CD8-positive, alpha-beta memory T cell (primary cell): ENCODE measurements around the gene MPZL2. TPM values are rescaled to one million over a fixed set of nuclear protein-coding genes. Genes with fewer than 3 reads are reported as not detected.

Experiments
- CTCF ChIA-PET: fragments of 350-600 bp; sonication (Branson Sonifier 250); formaldehyde crosslinking; loops from one replicate; lab custom pipeline; 2021; ENCODE audit warnings: antibody characterized with exemption; lab: Charles Lee
- POLR2A ChIA-PET: fragments of 350-600 bp; sonication (Branson Sonifier 250); formaldehyde crosslinking; loops from one replicate; lab custom pipeline; 2021; ENCODE audit warnings: antibody characterized with exemption; lab: Charles Lee
- DNase-seq, 5 donors: peaks; one replicate each; pipeline versions ENCODE4 v3.0.0 to v3.0.0-alpha.2; 2020 to 2022; ENCODE audit warnings: mixed read lengths in 1 of 5
- H3K27ac ChIP-seq: one replicate; pipeline ENCODE4 v1.7.0; 2013; ENCODE audit warnings: low read depth, mild to moderate bottlenecking, low read length, moderate library complexity
- H3K27me3 ChIP-seq: 2 replicates; pipeline ENCODE4 v1.7.0; 2013; ENCODE audit warnings: low read length, mild to moderate bottlenecking; ENCODE audit not compliant: insufficient read depth, poor library complexity, severe bottlenecking
- H3K36me3 ChIP-seq: 2 replicates; pipeline ENCODE4 v1.7.0; 2013; ENCODE audit warnings: mild to moderate bottlenecking, low read length, moderate library complexity; ENCODE audit not compliant: insufficient read depth
- H3K4me1 ChIP-seq: 2 replicates; pipeline ENCODE4 v1.7.0; 2013; ENCODE audit warnings: mild to moderate bottlenecking, low read length, moderate library complexity; ENCODE audit not compliant: insufficient read depth
- H3K4me3 ChIP-seq: 2 replicates; pipeline ENCODE4 v1.7.0; 2013; ENCODE audit warnings: mild to moderate bottlenecking, low read length
- H3K9me3 ChIP-seq: 2 replicates; pipeline ENCODE4 v1.7.0; 2013; ENCODE audit warnings: mild to moderate bottlenecking, low read length
- H3K27ac Mint-ChIP-seq, 8 donors: one replicate each; pipeline ENCODE4 v1.8.0; 2020 to 2021; ENCODE audit warnings: mixed read lengths in 8 of 8, mild to moderate bottlenecking in 6 of 8, inconsistent platforms in 3 of 8, moderate library complexity in 3 of 8
- H3K27me3 Mint-ChIP-seq, 2 donors: one replicate each; pipeline ENCODE4 v1.8.0; 2020 to 2021; ENCODE audit warnings: mixed read lengths in 2 of 2, mild to moderate bottlenecking in 1 of 2, moderate library complexity in 1 of 2
- H3K36me3 Mint-ChIP-seq, 3 donors: one replicate each; pipeline ENCODE4 v1.8.0; 2020 to 2021; ENCODE audit warnings: mixed read lengths in 3 of 3, inconsistent platforms in 1 of 3, mild to moderate bottlenecking in 1 of 3
- H3K4me1 Mint-ChIP-seq, 3 donors: one replicate each; pipeline ENCODE4 v1.8.0; 2020 to 2021; ENCODE audit warnings: mixed read lengths in 3 of 3, inconsistent platforms in 1 of 3, mild to moderate bottlenecking in 1 of 3
- H3K4me3 Mint-ChIP-seq, 7 donors: one replicate each; pipeline ENCODE4 v1.8.0; 2020 to 2021; ENCODE audit warnings: mixed read lengths in 7 of 7, mild to moderate bottlenecking in 6 of 7, moderate library complexity in 4 of 7, inconsistent platforms in 2 of 7
- H3K9me3 Mint-ChIP-seq, 5 donors: one replicate each; pipeline ENCODE4 v1.8.0; 2020 to 2022; ENCODE audit warnings: mixed read lengths in 5 of 5, mild to moderate bottlenecking in 3 of 5, moderate library complexity in 2 of 5, inconsistent platforms in 1 of 5
- polyA plus RNA-seq: library from polyadenylated mRNA; unstranded; fragments of 300-500 nt; fragmentation: Illumina TruSeq; gene quantifications from one replicate; pipeline ENCODE4 v1.2.3, GENCODE V29; 2021
- total RNA-seq, 2 experiments: library from RNA; stranded (reverse); gene quantifications; one replicate each; pipeline ENCODE4 v1.2.3, GENCODE V29; 2021

MPZL2 gene
- total and polyA plus RNA-seq, 3 experiments from 2014 or later = 0.36 to 5.5 (median 4.5) TPM

DNA sequence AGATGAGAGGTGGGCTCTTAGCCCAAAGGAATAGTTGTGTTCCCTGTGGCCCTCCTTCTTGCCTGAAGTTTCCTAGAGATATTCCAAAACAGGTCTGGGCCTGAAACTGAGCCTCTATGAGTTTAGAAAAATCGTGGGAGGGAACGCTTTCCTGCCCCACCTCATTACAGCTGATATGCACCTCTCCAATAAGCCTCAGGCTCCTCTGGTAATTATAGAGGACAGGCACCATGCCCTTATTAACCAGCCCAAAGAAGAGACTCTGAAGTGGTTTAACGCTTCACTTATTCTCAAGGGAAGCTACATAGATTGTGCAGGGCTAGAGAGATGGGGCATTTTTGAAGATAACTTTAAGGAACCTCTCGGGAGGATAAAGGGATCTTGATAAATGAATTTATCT is 3.4 kb upstream of the MPZL2 start:
- POLR2A ChIA-PET = interaction anchor here (1.0 kb wide), 1 partner anchor 69 kb away, joined by 3 read pairs; no protein-coding TSS in a partner anchor
- no peak for DNase-seq

DNA sequence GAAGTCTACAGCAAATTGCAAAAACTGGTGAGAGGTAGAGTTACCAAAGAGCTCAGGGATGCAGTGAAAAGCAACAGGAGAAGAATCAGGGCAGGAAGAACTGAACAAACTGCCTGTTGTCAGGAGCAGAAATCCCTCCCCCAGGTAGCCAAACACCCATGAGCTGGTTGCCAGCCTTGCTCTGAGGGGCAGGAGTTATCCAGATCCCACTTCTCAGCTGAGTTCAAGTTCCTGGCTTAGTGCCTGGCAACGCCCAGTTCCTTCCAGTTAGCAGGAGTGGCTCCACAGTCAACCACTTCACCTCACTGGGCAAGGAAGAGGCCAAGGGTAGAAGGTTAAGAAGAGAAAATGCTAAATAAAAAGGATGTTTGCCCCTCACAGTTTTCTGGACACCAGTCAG is 1.9 kb upstream of the MPZL2 start:
- POLR2A ChIA-PET = interaction anchor here (1.1 kb wide), 1 partner anchor 14 kb away, joined by 5 read pairs; the partner anchor contains the start of gene MPZL3

More for the DNA sequence above, 3.4 kb upstream of the MPZL2 start:
- Mint-ChIP-seq H3K27ac (no peak overlapping the region), H3K36me3 (no peaks in the 10 kb centered on the region), H3K4me1 (peaks cover 10 to 21% (median 15%) of the 10 kb centered on the region in 3 donors), H3K27me3 (peaks cover 6 to 11% of the 10 kb centered on the region in 2 donors), H3K4me3 (no peak overlapping the region), H3K9me3 (no peaks in the 10 kb centered on the region)
- Histone ChIP-seq H3K4me3 (no peak overlapping the region), H3K36me3 (no peaks in the 10 kb centered on the region), H3K4me1 (peaks cover 8% of the 10 kb centered on the region), H3K27ac (no peak overlapping the region), H3K27me3 (no peaks in the 10 kb centered on the region), H3K9me3 (no peaks in the 10 kb centered on the region)
- CTCF ChIA-PET = interaction anchor here (1.1 to 1.2 kb wide), 2 partner anchors 28 to 69 kb away, joined by 3 to 5 read pairs; no protein-coding TSS in a partner anchor

DNA sequence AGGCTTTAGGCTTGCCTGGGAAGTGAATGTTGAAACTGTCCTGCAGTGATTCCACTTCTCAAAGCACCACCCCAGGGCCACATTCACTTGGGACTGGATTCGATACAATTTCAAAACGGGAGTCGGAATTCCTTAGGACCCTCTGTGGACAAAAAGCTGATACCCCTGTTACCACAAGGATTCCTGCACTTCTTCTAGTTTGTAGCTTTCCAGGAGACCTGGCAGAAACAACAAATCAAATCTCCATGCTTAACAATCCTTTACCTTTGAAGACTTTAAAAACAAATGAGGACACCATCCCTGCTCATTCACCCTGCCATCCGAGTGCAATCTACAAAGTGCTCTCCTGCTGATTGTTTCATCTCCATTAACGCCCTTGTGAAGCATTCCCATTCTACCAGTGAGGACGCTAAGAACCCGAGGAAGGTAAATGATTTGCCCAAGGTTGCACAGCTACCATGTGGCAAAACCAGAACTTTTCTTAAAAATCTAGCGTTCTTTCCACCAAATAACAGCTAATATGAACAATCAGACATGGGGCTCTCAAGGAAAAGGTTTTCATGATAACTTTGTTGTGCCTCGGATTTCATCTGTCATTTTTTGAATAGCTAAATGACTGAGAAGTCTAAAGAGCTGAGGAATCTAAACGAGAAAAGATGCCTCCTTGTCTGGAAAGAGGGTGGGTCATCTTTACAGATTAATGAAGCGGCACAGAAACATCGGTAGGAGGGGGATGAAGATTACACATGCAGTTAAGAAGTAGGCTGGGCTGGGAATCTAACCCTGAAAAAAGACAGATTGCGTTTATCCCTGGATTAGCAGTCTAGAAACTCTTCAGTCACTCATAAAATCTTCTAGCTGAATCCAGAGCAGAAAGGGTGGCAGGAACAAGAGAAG is 720 bp upstream of the MPZL2 start:
- H3K27me3 ChIP-seq = no peaks in the 10 kb centered on the region
- H3K36me3 Mint-ChIP-seq = no peaks in the 10 kb centered on the region
- H3K4me3 Mint-ChIP-seq = peak overlapping the region in 6 of 7 donors; percentile 33 to 77 (median 70)
- H3K4me3 ChIP-seq = peak overlapping the region; percentile 8
- peaks cover 6 to 17% of the 10 kb centered on the region in 2 donors for H3K27me3 Mint-ChIP-seq
- peak overlapping the region in 5 of 8 donors; percentile 3 to 85 (median 53) for H3K27ac Mint-ChIP-seq
- POLR2A ChIA-PET = interaction anchor here (1.1 kb wide), 1 partner anchor 13 kb away, joined by 5 read pairs; the partner anchor contains the start of gene MPZL3
- H3K9me3 ChIP-seq = no peaks in the 10 kb centered on the region
- peaks cover 23 to 35% (median 28%) of the 10 kb centered on the region in 3 donors for H3K4me1 Mint-ChIP-seq
- DNase-seq = no peak
- CTCF ChIA-PET = interaction anchor here (0.8 to 1.8 kb wide), 5 partner anchors 18 to 66 kb away, joined by 3 to 11 read pairs (median 5); no protein-coding TSS in a partner anchor
- peaks cover 8% of the 10 kb centered on the region for H3K4me1 ChIP-seq
- no peak overlapping the region for H3K27ac ChIP-seq
- H3K36me3 ChIP-seq = no peaks in the 10 kb centered on the region
- no peaks in the 10 kb centered on the region for H3K9me3 Mint-ChIP-seq

More for the DNA sequence above, 1.9 kb upstream of the MPZL2 start:
- Histone ChIP-seq H3K27me3 (no peaks in the 10 kb centered on the region), H3K4me3 (no peak overlapping the region), H3K36me3 (no peaks in the 10 kb centered on the region), H3K4me1 (peaks cover 8% of the 10 kb centered on the region), H3K9me3 (no peaks in the 10 kb centered on the region), H3K27ac (no peak overlapping the region)
- Mint-ChIP-seq H3K27ac (peak overlapping the region in 4 of 8 donors; percentile 43 to 77 (median 52)), H3K27me3 (peaks cover 6 to 17% of the 10 kb centered on the region in 2 donors), H3K9me3 (no peaks in the 10 kb centered on the region), H3K36me3 (no peaks in the 10 kb centered on the region), H3K4me3 (no peak overlapping the region), H3K4me1 (peaks cover 11 to 24% (median 16%) of the 10 kb centered on the region in 3 donors)
- CTCF ChIA-PET = interaction anchor here (0.8 to 1.8 kb wide), 4 partner anchors 17 to 68 kb away, joined by 3 to 5 read pairs (median 4); no protein-coding TSS in a partner anchor
- no peak for DNase-seq

DNA sequence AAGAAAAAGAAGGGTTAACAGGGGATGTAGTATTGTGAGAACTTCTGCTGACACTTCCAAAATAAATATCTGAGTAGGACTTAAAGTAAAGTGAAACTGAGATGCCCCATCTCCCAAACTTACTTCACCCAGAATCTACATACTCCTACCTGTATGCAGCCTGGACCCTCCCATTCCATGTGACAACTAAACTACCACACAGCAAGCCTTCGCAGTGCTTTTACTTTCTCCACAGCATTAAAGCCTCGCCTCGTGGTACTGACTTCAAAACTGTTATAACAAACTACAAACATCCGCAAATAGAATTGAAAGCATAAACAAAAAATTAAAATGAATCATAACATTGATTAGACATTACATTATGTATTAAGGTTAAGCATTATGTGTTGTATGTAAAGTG is 985 bp downstream of the MPZL2 start:
- Histone ChIP-seq H3K4me1 (peaks cover 8% of the 10 kb centered on the region), H3K4me3 (no peak overlapping the region), H3K27ac (no peak overlapping the region), H3K9me3 (no peaks in the 10 kb centered on the region), H3K27me3 (no peaks in the 10 kb centered on the region), H3K36me3 (no peaks in the 10 kb centered on the region)
- Mint-ChIP-seq H3K27me3 (peaks cover 6 to 17% of the 10 kb centered on the region in 2 donors), H3K9me3 (no peaks in the 10 kb centered on the region), H3K4me3 (peak overlapping the region in 1 of 7 donors; percentile 77), H3K4me1 (peaks cover 23 to 36% (median 33%) of the 10 kb centered on the region in 3 donors), H3K27ac (no peak overlapping the region), H3K36me3 (peaks cover 0 to 2% (median 0%) of the 10 kb centered on the region in 3 donors)
- DNase-seq = no peak
- POLR2A ChIA-PET = interaction anchor here (1.4 kb wide), 1 partner anchor 14 kb away, joined by 3 read pairs; no protein-coding TSS in a partner anchor
- CTCF ChIA-PET = interaction anchor here (1.4 kb wide), 1 partner anchor 33 kb away, joined by 8 read pairs; no protein-coding TSS in a partner anchor

DNA sequence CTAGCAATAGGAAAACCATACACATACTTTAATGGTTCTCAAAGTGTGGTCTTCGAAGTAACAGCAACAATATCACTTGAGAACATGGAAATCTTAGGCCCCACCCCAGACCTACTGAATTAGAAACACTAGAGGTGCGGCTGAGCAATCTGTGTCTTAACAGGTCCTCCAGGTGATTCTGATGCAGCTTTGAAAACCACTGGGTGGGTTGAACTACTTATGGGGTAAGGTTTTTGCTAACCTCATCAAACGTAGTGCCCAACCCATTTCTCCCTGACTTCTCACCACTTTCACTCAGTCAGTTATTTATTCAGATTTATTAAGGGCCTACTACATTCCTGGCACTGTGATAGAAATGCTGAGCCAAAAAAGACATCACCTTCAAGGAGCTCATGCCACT is 3.7 kb downstream of the MPZL2 start:
- Mint-ChIP-seq H3K4me1 (peaks cover 20 to 36% (median 33%) of the 10 kb centered on the region in 3 donors), H3K36me3 (peaks cover 0 to 2% (median 0%) of the 10 kb centered on the region in 3 donors), H3K9me3 (no peaks in the 10 kb centered on the region), H3K4me3 (no peak overlapping the region), H3K27me3 (peaks cover 5 to 17% of the 10 kb centered on the region in 2 donors), H3K27ac (peak overlapping the region in 5 of 8 donors; percentile 38 to 74 (median 55))
- ChIA-PET CTCF (interaction anchor here (0.8 to 4.0 kb wide), 10 partner anchors 9 to 89 kb away, joined by 3 to 18 read pairs (median 7); partner anchors contain the start of gene MPZL3), POLR2A (interaction anchor here (1.2 kb wide), 1 partner anchor 62 kb away, joined by 4 read pairs; no protein-coding TSS in a partner anchor)
- DNase-seq = peak in 2 of 5 donors; percentile 48 to 56
- Histone ChIP-seq H3K27me3 (no peaks in the 10 kb centered on the region), H3K27ac (no peak overlapping the region), H3K4me3 (no peak overlapping the region), H3K9me3 (no peaks in the 10 kb centered on the region), H3K36me3 (no peaks in the 10 kb centered on the region), H3K4me1 (peaks cover 8% of the 10 kb centered on the region)

DNA sequence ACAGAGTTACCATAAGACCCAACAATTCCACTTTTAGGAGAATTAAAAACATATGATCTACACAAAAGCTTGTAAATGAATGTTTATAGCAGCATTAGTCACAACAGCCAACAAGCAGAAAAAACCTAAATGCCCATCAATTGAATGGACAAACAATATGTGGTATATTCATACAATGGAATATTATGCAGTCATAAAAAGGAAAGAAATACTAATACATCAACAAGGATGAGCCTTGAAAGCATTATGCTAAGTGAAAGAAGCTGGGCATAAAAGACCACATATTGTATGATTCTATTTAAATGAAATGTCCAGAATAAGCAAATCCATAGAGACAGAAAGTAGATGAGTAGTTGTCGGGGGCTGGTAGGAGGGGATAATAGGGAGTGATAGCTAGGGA is 5.0 kb downstream of the MPZL2 start:
- no peak for DNase-seq
- Histone ChIP-seq H3K36me3 (no peaks in the 10 kb centered on the region), H3K9me3 (no peaks in the 10 kb centered on the region), H3K27ac (no peak overlapping the region), H3K4me1 (peaks cover 8% of the 10 kb centered on the region), H3K27me3 (no peaks in the 10 kb centered on the region), H3K4me3 (no peak overlapping the region)
- peaks cover under 1 to 14% of the 10 kb centered on the region in 2 donors for H3K27me3 Mint-ChIP-seq
- H3K4me1 Mint-ChIP-seq = peaks cover 16 to 30% (median 29%) of the 10 kb centered on the region in 3 donors
- H3K36me3 Mint-ChIP-seq = peaks cover 0 to 2% (median 0%) of the 10 kb centered on the region in 3 donors
- ChIA-PET POLR2A (interaction anchor here (1.2 kb wide), 1 partner anchor 57 kb away, joined by 3 read pairs; no protein-coding TSS in a partner anchor), CTCF (interaction anchor here (1.3 to 4.0 kb wide), 4 partner anchors 32 to 92 kb away, joined by 3 to 18 read pairs (median 7); no protein-coding TSS in a partner anchor)
- no peaks in the 10 kb centered on the region for H3K9me3 Mint-ChIP-seq
- H3K4me3 Mint-ChIP-seq = no peak overlapping the region
- peak overlapping the region in 1 of 8 donors; percentile 2 for H3K27ac Mint-ChIP-seq

DNA sequence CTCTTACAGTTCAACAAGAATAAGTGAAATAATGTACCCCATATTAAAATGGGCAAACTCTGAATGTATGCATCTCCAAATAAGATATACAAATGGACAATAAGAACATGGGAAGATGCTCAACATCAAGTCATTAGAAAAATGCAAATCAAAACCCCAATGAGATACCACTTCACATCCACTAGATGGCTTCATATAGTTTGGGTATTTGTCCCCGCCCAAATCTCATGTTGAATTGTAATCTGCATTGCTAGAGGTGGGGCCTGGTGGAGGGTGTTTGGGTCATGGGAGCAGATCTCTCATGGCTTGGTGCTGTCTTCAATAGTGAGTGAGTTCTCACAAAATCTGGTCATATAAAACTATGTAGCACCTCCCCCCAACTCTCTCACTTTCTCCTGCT is 5.7 kb downstream of the MPZL2 start:
- no peaks in the 10 kb centered on the region for H3K9me3 ChIP-seq
- peaks cover 0 to 10% of the 10 kb centered on the region in 2 donors for H3K27me3 Mint-ChIP-seq
- peaks cover 13 to 24% (median 22%) of the 10 kb centered on the region in 3 donors for H3K4me1 Mint-ChIP-seq
- no peak for DNase-seq
- H3K27ac Mint-ChIP-seq = peak overlapping the region in 1 of 8 donors; percentile 57
- ChIA-PET POLR2A (no interaction called here), CTCF (interaction anchor here (1.3 to 4.0 kb wide), 2 partner anchors 60 to 92 kb away, joined by 3 to 18 read pairs; no protein-coding TSS in a partner anchor)
- peaks cover 0 to 2% (median 0%) of the 10 kb centered on the region in 3 donors for H3K36me3 Mint-ChIP-seq
- no peaks in the 10 kb centered on the region for H3K27me3 ChIP-seq
- no peaks in the 10 kb centered on the region for H3K9me3 Mint-ChIP-seq
- H3K36me3 ChIP-seq = no peaks in the 10 kb centered on the region
- H3K4me1 ChIP-seq = peaks cover 8% of the 10 kb centered on the region
- no peak overlapping the region for H3K4me3 ChIP-seq
- H3K27ac ChIP-seq = no peak overlapping the region
- no peak overlapping the region for H3K4me3 Mint-ChIP-seq
